ENCODE measurements around the gene ZC3H14.

The ZC3H14 gene

DNA sequence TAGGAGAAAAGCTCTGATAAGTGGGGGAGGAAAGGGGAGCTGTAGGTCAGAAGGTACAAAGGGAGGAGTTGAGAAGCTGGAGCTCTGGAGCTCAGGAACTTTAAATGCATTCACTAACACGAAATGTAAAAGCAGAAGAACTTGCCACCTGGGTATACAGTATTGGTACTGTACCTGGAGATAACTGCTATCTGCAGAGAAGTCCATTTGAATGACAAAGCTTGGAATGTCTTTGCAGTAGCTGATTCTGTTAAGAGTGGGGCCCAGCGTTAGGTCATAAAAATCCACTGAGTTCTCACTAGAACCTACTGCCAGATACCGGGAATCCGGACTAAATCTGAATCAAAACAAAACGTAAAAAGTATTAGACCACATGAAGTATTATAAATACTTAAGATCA, 55.6 kb downstream of the ZC3H14 start:
- no peak for DNase-seq (ENCODE audit: low spot score)
- TF ChIP-seq, protein P1, sequence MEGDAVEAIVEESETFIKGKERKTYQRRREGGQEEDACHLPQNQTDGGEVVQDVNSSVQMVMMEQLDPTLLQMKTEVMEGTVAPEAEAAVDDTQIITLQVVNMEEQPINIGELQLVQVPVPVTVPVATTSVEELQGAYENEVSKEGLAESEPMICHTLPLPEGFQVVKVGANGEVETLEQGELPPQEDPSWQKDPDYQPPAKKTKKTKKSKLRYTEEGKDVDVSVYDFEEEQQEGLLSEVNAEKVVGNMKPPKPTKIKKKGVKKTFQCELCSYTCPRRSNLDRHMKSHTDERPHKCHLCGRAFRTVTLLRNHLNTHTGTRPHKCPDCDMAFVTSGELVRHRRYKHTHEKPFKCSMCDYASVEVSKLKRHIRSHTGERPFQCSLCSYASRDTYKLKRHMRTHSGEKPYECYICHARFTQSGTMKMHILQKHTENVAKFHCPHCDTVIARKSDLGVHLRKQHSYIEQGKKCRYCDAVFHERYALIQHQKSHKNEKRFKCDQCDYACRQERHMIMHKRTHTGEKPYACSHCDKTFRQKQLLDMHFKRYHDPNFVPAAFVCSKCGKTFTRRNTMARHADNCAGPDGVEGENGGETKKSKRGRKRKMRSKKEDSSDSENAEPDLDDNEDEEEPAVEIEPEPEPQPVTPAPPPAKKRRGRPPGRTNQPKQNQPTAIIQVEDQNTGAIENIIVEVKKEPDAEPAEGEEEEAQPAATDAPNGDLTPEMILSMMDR (IDR thresholded peaks at IDR 0.05; ENCODE audit: extremely low read depth, missing control alignments), result no peak

DNA sequence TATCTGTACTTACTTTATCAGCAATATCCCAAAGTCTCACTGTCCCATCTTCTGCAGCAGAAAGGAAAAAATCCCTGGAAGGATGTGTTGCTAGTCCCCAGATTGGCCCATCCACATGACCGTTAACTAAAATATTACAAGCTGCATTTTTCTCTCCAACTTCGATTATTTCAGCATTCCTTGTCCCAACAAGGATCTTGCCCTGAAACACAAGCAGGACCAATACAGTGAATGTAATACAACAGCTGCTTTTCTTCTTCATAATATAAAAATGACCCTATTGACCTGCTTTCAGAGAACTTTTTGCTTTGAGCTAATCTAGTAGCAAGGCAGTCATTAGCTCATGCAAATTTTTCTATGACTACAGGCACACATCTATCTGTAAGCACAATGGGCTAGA, 58.3 kb downstream of the ZC3H14 start:
- TF ChIP-seq, protein P1 (IDR thresholded peaks at IDR 0.05; ENCODE audit: extremely low read depth, missing control alignments), result no peak
- no peak for DNase-seq (ENCODE audit: low spot score)

DNA sequence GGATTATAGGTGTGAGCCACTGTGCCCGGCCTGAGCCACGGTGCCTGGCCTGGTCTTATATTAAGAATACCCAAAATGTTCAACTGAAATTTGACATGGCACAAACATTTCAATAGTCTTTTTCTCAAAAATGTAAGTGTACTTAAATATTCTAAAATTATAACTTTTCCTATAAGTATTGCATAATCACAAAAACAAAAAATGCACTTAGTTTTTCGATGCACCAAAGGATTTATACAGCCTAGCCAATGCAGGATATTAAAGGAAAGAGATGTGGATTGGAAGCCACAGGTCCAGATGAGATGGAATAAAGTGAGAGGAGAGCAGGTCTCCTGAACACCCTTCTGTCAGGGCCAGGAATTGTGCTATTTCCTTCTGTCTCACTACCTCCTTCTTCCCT, 62.8 kb downstream of the ZC3H14 start:
- TF ChIP-seq, protein P1 (IDR thresholded peaks at IDR 0.05; ENCODE audit: extremely low read depth, missing control alignments), result no peak
- DNase-seq (ENCODE audit: low spot score), result no peak

DNA sequence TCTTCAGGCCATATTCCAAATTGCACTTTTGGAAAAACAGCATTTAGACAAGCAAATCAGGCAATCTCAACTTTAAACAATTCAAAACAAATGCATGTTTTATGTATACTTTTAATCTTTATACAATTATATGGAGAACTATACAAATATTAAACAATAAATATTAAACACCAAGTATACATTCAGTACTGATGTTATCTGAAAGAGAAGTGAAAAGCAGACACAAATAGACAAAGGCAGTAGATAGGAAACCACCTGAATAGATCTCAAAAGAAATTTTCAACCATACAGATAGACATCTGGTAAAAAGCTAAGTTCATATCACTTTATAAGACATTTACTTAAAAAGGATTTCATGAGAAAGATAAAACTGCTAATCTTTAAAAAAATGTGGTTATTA, 65.2 kb downstream of the ZC3H14 start:
- no peak for DNase-seq (ENCODE audit: low spot score)
- TF ChIP-seq, protein P1 (IDR thresholded peaks at IDR 0.05; ENCODE audit: extremely low read depth, missing control alignments), result no peak

DNA sequence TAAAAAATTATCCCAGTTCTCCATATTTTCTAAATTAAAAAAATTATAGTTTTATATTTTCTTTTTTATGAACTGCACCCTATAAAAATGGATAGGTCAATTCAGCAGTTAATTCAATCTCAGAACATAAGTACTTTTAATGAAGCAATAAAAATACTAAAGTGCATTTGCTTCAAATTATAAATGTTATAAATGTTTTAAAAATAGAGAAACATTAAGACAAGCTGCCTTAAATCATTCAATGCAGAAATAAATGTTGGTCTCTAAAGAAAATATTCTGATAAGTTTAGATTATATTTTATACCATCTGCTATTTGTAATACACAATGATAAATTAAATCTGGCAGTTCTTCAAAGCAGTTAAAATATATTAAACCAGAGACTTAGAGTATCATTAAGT, 65.6 kb downstream of the ZC3H14 start:
- TF ChIP-seq, protein P1 (IDR thresholded peaks at IDR 0.05; ENCODE audit: extremely low read depth, missing control alignments), result no peak
- DNase-seq (ENCODE audit: low spot score), result no peak

DNA sequence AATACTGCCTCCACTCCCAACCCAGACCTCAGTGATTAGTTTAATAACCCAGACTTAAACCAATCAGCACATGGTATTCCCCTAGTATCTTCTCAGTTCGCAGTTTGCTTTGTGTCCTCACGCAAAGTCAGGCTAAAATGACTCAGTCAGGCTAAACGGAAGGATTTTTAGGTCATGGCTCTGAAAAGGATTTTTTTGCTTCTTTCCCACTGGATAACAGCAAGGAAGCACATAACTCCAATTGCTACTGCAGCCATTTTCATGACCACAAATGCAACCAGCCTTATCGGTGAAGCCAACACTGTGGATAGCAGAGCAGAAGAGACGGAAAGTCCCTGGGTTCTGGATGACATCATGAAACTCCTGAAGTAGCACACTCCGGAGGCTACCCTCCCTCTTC, 67.7 kb downstream of the ZC3H14 start:
- no peak for DNase-seq (ENCODE audit: low spot score)
- TF ChIP-seq, protein P1 (IDR thresholded peaks at IDR 0.05; ENCODE audit: extremely low read depth, missing control alignments), result no peak

DNA sequence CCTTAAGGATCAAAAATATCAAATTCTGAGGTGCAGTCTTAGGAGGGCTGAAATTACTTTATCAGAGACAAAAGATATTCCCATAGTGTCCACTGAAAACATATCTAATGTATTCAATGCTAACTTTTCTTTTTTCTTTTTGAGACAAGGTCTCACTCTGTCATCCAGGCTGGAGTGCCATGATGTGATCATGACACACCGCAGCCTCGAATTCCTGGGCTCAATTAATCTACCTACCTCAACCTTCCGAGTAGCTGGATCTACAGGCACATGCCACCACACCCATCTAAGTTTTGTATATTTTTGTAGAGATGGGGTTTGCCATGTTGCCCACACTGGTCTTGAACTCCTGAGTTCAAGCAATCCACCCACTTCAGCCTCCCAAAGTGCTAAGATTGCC, 68.3 kb downstream of the ZC3H14 start:
- DNase-seq (ENCODE audit: low spot score), result no peak
- TF ChIP-seq, protein P1 (IDR thresholded peaks at IDR 0.05; ENCODE audit: extremely low read depth, missing control alignments), result no peak

Data from GM20000 (cell line).